ENCODE results near the gene ZNF692. TPM values are rescaled to one million over a fixed set of nuclear protein-coding genes. Genes with fewer than 3 reads are reported as not detected.

Gene ZNF692
- total and polyA plus RNA-seq, 2 of the 13 experiments (the other 11 are each of a cell fraction or from before 2014, with no cell fraction given) = 27.3 to 45.8 TPM

DNA sequence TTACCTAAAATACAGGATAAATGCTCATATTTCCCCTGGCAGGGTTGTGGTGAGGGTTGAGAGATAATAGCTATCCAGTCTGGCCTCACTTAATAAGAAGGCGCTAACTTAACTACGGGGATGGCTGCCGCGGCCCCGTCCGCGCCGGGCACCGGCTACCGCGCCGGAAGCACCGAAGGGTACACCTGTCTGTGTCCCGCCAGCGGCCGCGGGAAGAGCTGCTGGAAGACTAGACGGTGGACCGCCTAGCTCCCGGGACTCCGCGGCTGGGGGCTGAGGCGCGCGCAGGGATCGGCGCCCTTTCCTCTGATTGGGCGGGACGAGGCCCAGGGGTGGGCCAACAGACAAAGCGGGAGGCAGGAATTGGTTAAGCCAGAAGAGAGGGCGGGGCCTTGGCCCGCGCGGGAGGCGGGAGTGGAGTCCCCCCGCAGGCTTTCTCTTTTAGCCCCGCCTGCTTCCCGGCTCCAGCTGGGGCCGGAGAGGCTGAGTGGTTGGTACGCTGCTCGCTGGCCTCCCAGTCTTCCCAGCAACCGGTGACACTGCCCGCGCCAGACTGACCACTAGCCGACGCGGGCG lies 21.0 kb downstream of the ZNF692 start, which contains the start of gene ZNF672 (continued):
- TF ChIP-seq NCOA1 (CRISPR knock-in tag; IDR thresholded peaks at IDR 0.05) (no peak), CHCHD3 (CRISPR knock-in tag; IDR thresholded peaks at IDR 0.05) (no peak), POGZ (CRISPR knock-in tag; IDR thresholded peaks at IDR 0.05) (0 out of 2 replicates have a peak, but pooled peaks have one; percentile 44), RFXAP (CRISPR knock-in tag; IDR thresholded peaks at IDR 0.05; ENCODE audit: borderline replicate concordance) (peak; percentile 99), ZEB1 (IDR thresholded peaks at IDR 0.05; ENCODE audit: insufficient replicate concordance, low read depth) (no peak), HDAC1 (CRISPR knock-in tag; IDR thresholded peaks at IDR 0.05) (no peak), CHD4 (IDR thresholded peaks at IDR 0.05; ENCODE audit: borderline replicate concordance, low read length) (no peak), TCF7 (IDR thresholded peaks at IDR 0.05; ENCODE audit: low read depth) (no peak), ZNF607 (CRISPR knock-in tag; IDR thresholded peaks at IDR 0.05; ENCODE audit: borderline replicate concordance) (no peak), MAZ (IDR thresholded peaks at IDR 0.05; ENCODE audit: borderline replicate concordance, low read depth, low read length) (peak; percentile 94; the same call in 1 of the 2 replicates), MAZ (CRISPR knock-in tag; IDR thresholded peaks at IDR 0.05; ENCODE audit: low read depth) (no peak), ZNF614 (CRISPR knock-in tag; IDR thresholded peaks at IDR 0.05; ENCODE audit: borderline replicate concordance) (no peak)
- TF ChIP-seq, protein P1, sequence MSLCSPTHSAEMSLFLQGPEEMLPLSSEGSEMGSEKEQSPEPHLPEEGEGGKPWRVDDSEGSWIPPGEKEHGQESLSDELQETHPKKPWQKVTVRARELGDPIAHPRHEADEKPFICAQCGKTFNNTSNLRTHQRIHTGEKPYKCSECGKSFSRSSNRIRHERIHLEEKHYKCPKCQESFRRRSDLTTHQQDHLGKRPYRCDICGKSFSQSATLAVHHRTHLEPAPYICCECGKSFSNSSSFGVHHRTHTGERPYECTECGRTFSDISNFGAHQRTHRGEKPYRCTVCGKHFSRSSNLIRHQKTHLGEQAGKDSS (CRISPR knock-in tag; IDR thresholded peaks at IDR 0.05; ENCODE audit: borderline replicate concordance, low read depth) = no peak
- TF ChIP-seq, protein P2, sequence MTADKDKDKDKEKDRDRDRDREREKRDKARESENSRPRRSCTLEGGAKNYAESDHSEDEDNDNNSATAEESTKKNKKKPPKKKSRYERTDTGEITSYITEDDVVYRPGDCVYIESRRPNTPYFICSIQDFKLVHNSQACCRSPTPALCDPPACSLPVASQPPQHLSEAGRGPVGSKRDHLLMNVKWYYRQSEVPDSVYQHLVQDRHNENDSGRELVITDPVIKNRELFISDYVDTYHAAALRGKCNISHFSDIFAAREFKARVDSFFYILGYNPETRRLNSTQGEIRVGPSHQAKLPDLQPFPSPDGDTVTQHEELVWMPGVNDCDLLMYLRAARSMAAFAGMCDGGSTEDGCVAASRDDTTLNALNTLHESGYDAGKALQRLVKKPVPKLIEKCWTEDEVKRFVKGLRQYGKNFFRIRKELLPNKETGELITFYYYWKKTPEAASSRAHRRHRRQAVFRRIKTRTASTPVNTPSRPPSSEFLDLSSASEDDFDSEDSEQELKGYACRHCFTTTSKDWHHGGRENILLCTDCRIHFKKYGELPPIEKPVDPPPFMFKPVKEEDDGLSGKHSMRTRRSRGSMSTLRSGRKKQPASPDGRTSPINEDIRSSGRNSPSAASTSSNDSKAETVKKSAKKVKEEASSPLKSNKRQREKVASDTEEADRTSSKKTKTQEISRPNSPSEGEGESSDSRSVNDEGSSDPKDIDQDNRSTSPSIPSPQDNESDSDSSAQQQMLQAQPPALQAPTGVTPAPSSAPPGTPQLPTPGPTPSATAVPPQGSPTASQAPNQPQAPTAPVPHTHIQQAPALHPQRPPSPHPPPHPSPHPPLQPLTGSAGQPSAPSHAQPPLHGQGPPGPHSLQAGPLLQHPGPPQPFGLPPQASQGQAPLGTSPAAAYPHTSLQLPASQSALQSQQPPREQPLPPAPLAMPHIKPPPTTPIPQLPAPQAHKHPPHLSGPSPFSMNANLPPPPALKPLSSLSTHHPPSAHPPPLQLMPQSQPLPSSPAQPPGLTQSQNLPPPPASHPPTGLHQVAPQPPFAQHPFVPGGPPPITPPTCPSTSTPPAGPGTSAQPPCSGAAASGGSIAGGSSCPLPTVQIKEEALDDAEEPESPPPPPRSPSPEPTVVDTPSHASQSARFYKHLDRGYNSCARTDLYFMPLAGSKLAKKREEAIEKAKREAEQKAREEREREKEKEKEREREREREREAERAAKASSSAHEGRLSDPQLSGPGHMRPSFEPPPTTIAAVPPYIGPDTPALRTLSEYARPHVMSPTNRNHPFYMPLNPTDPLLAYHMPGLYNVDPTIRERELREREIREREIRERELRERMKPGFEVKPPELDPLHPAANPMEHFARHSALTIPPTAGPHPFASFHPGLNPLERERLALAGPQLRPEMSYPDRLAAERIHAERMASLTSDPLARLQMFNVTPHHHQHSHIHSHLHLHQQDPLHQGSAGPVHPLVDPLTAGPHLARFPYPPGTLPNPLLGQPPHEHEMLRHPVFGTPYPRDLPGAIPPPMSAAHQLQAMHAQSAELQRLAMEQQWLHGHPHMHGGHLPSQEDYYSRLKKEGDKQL (CRISPR knock-in tag; IDR thresholded peaks at IDR 0.05; ENCODE audit: low read depth) = no peak
- TF ChIP-seq, protein P3, sequence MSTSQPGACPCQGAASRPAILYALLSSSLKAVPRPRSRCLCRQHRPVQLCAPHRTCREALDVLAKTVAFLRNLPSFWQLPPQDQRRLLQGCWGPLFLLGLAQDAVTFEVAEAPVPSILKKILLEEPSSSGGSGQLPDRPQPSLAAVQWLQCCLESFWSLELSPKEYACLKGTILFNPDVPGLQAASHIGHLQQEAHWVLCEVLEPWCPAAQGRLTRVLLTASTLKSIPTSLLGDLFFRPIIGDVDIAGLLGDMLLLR (CRISPR knock-in tag; IDR thresholded peaks at IDR 0.05) = 0 out of 2 replicates have a peak, but pooled peaks have one; percentile 8
- TF ChIP-seq, protein P4, sequence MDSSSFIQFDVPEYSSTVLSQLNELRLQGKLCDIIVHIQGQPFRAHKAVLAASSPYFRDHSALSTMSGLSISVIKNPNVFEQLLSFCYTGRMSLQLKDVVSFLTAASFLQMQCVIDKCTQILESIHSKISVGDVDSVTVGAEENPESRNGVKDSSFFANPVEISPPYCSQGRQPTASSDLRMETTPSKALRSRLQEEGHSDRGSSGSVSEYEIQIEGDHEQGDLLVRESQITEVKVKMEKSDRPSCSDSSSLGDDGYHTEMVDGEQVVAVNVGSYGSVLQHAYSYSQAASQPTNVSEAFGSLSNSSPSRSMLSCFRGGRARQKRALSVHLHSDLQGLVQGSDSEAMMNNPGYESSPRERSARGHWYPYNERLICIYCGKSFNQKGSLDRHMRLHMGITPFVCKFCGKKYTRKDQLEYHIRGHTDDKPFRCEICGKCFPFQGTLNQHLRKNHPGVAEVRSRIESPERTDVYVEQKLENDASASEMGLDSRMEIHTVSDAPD (CRISPR knock-in tag; IDR thresholded peaks at IDR 0.05) = no peak
- TF ChIP-seq, protein P5, sequence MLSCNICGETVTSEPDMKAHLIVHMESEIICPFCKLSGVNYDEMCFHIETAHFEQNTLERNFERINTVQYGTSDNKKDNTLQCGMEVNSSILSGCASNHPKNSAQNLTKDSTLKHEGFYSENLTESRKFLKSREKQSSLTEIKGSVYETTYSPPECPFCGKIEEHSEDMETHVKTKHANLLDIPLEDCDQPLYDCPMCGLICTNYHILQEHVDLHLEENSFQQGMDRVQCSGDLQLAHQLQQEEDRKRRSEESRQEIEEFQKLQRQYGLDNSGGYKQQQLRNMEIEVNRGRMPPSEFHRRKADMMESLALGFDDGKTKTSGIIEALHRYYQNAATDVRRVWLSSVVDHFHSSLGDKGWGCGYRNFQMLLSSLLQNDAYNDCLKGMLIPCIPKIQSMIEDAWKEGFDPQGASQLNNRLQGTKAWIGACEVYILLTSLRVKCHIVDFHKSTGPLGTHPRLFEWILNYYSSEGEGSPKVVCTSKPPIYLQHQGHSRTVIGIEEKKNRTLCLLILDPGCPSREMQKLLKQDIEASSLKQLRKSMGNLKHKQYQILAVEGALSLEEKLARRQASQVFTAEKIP (CRISPR knock-in tag; IDR thresholded peaks at IDR 0.05; ENCODE audit: borderline replicate concordance) = no peak

Data from HepG2 (cell line).